HepG2 (cell line): ENCODE results near the gene AEN. TPM values are rescaled to one million over a fixed set of nuclear protein-coding genes. Genes with fewer than 3 reads are reported as not detected.

Experiments used
- ATAC-seq: fragments of 200-7000 bp; cut with Tn5 transposase; 3 replicates; pipeline ENCODE4 v1.9.1; 2020; ENCODE audit warnings: mild to moderate bottlenecking, moderate library complexity
- BruUV-seq: library from RNA; stranded (reverse); fragments of 400-500 nt; replicated peaks from 2 replicates; lab custom pipeline; 2021; lab: Mats Ljungman, UMichigan
- CTCF ChIA-PET: fragments of 300-600 bp; formaldehyde crosslinking; extraction: SDS; loops from one replicate; lab custom pipeline; 2021; ENCODE audit warnings: low total read pairs, inconsistent platforms, low intra/inter-chr PET ratio; lab: Yijun Ruan, JAX
- POLR2A ChIA-PET: fragments of 350-600 bp; sonication (Branson Sonifier 250); formaldehyde crosslinking; loops from one replicate; lab custom pipeline; 2020; ENCODE audit warnings: antibody characterized with exemption, inconsistent platforms; lab: Yijun Ruan, JAX
- DNase-seq: peaks from one replicate; pipeline ENCODE4 v3.0.0-alpha.2; 2015; ENCODE audit warnings: low spot score
- FAIRE-seq: peaks from 3 replicates; lab custom pipeline; 2011; peaks lifted over from hg19 to GRCh38; lab: Jason Lieb, UNC
- H2AFZ ChIP-seq: one replicate; pipeline ENCODE4 v1.6.1; 2011; ENCODE audit warnings: low read length, inconsistent platforms
- H3K27ac ChIP-seq: fragments of 300-600 bp; 3 replicates; pipeline ENCODE4 v1.8.0; 2011; ENCODE audit warnings: mixed run types, mild to moderate bottlenecking, mixed read lengths, low read length, inconsistent platforms; ENCODE audit not compliant: insufficient read depth; ENCODE audit errors: extremely low read length
- H3K27me3 ChIP-seq, 2 experiments: fragments of 200-600 bp in 1 of 2; 2 replicates in 1 of 2; 3 replicates in 1 of 2; pipeline versions ENCODE4 v1.6.0 to v1.8.0; 2011; ENCODE audit warnings: low read length in 2 of 2, mild to moderate bottlenecking in 2 of 2, moderate library complexity in 2 of 2, inconsistent platforms in 1 of 2; ENCODE audit not compliant: insufficient read depth in 2 of 2, control insufficient read depth in 1 of 2
- H3K36me3 ChIP-seq, 2 experiments: fragments of 200-600 bp in 1 of 2; replicated peaks in 1 of 2; 2 replicates in 1 of 2; 3 replicates in 1 of 2; pipeline versions ENCODE4 v1.5.1 to v1.8.0; 2011; ENCODE audit warnings: low read length in 2 of 2, inconsistent platforms in 1 of 2; ENCODE audit not compliant: insufficient read depth in 2 of 2, control insufficient read depth in 1 of 2
- H3K4me1 ChIP-seq: 2 replicates; pipeline ENCODE4 v1.5.1; 2012; ENCODE audit warnings: low read length, inconsistent platforms; ENCODE audit not compliant: insufficient read depth
- H3K4me2 ChIP-seq: 2 replicates; pipeline ENCODE4 v1.6.0; 2011; ENCODE audit warnings: low read depth, low read length, inconsistent platforms
- H3K4me3 ChIP-seq, 3 experiments: fragments of 200-600 bp in 1 of 3; sonication (generic), shearing (Covaris generic) in 1 of 3; replicated peaks in 1 of 3; 2 replicates each; pipeline ENCODE4 v1.5.1; 2011 to 2016; ENCODE audit warnings: low read length in 3 of 3, inconsistent platforms in 2 of 3, low read depth in 2 of 3, mild to moderate bottlenecking in 2 of 3, control low read depth in 1 of 3, mixed read lengths in 1 of 3; ENCODE audit not compliant: insufficient read depth in 1 of 3
- H3K79me2 ChIP-seq: one replicate; pipeline ENCODE4 v1.6.1; 2011; ENCODE audit warnings: low read length, inconsistent platforms; ENCODE audit not compliant: insufficient read depth
- H3K9ac ChIP-seq: 2 replicates; pipeline ENCODE4 v1.6.0; 2011; ENCODE audit warnings: mild to moderate bottlenecking, low read depth, low read length, inconsistent platforms; ENCODE audit not compliant: insufficient read depth
- H3K9me3 ChIP-seq: 2 replicates; pipeline ENCODE4 v1.5.1; 2012; ENCODE audit warnings: mild to moderate bottlenecking, low read length
- H4K20me1 ChIP-seq: 2 replicates; pipeline ENCODE4 v1.6.0; 2011; ENCODE audit warnings: inconsistent platforms, mild to moderate bottlenecking, low read length, moderate library complexity; ENCODE audit not compliant: insufficient read depth
- DR1 ChIP-seq: sonication (generic); formaldehyde crosslinking; IDR thresholded peaks from 2 replicates; pipeline ENCODE4 v1.8.0; 2021; ENCODE audit warnings: mild to moderate bottlenecking, missing genetic modification reagents, inconsistent platforms
- MIER3 ChIP-seq: IDR thresholded peaks from 2 replicates; pipeline ENCODE4 v1.6.1; 2016; ENCODE audit warnings: missing compliant biosample characterization, borderline replicate concordance
- POGZ ChIP-seq: sonication (generic); formaldehyde crosslinking; IDR thresholded peaks from 2 replicates; pipeline ENCODE4 v1.4.0; 2020; ENCODE audit warnings: mild to moderate bottlenecking, missing genetic modification reagents
- SIN3B ChIP-seq: fragments of 150-350 bp; IDR thresholded peaks from 2 replicates; pipeline ENCODE4 v1.6.1; 2014; ENCODE audit warnings: low read length
- TEAD3 ChIP-seq: optimal IDR thresholded peaks from 2 replicates; pipeline ENCODE3; 2016; ENCODE audit warnings: borderline replicate concordance
- ZFY ChIP-seq: sonication (generic); formaldehyde crosslinking; IDR thresholded peaks from 2 replicates; pipeline ENCODE4 v1.4.0; 2020; ENCODE audit warnings: missing genetic modification reagents
- ZNF556 ChIP-seq: sonication (generic); formaldehyde crosslinking; IDR thresholded peaks from 2 replicates; pipeline ENCODE4 v1.4.0; 2020; ENCODE audit warnings: mild to moderate bottlenecking, missing genetic modification reagents, borderline replicate concordance
- WGBS: methylation state at CpG from one replicate; pipeline ENCODE4 v1.1.6; 2017; ENCODE audit warnings: low lambda C conversion rate; 5-methylcytosine and 5-hydroxymethylcytosine counted together
- in situ Hi-C: cut with HindIII; loops from 2 replicates; pipeline ENCODE4 v1.10.0; 2017; ENCODE audit warnings: low pct_unique_long_range_greater_than_20kb; ENCODE audit not compliant: extremely low pct_ligation_motif_present
- intact Hi-C: fragments of 100-400 bp; cut with micrococcal nuclease; formaldehyde crosslinking; loops from one replicate; pipeline ENCODE4 v1.10.0; 2022; ENCODE audit not compliant: unreplicated experiment
- polyA plus RNA-seq, 8 experiments: library from polyadenylated mRNA; depleted of rRNA in 3 of 8; stranded (reverse) in 7 of 8; unstranded in 1 of 8; fragments of >200 nt; fragmentation: Illumina TruSeq in 4 of 8; extraction: Trizol in 4 of 8; gene quantifications; 2 replicates each; pipeline versions ENCODE4 v1.2.1 to v1.2.3, GENCODE V29; 2011 to 2016; ENCODE audit warnings: low read depth in 4 of 8, missing spikeins in 1 of 8, mixed read lengths in 1 of 8; ENCODE audit not compliant: insufficient read depth in 1 of 8
- total RNA-seq, 5 experiments: library from RNA; depleted of rRNA; stranded (reverse); fragments of >200 nt; fragmentation: Illumina TruSeq; extraction: Trizol; gene quantifications; 2 replicates each; pipeline ENCODE4 v1.2.3, GENCODE V29; 2016; ENCODE audit warnings: low read depth in 1 of 5
- TF ChIP-seq, protein P1 (sequence below): sonication (generic); formaldehyde crosslinking; conservative IDR thresholded peaks from 2 replicates; pipeline ENCODE4 v1.4.0; 2020; ENCODE audit warnings: missing genetic modification reagents
- TF ChIP-seq, protein P2 (sequence below): sonication (generic); formaldehyde crosslinking; IDR thresholded peaks from 2 replicates; pipeline ENCODE4 v1.4.0; 2020; ENCODE audit warnings: missing genetic modification reagents
- TF ChIP-seq, protein P3 (sequence below): IDR thresholded peaks from 2 replicates; pipeline ENCODE4 v1.6.1; 2012; ENCODE audit warnings: inconsistent platforms
- TF ChIP-seq, protein P4 (sequence below): sonication (generic); formaldehyde crosslinking; IDR thresholded peaks from 2 replicates; pipeline ENCODE4 v1.5.1; 2020; ENCODE audit warnings: mild to moderate bottlenecking, missing genetic modification reagents, moderate library complexity
- TF ChIP-seq, protein P5 (sequence below): sonication (generic); formaldehyde crosslinking; IDR thresholded peaks from 2 replicates; pipeline ENCODE4 v1.9.0; 2022; ENCODE audit warnings: missing genetic modification reagents, mild to moderate bottlenecking, borderline replicate concordance

Gene AEN
- total and polyA plus RNA-seq, 2 of the 13 experiments (the other 11 are each of a cell fraction or from before 2014, with no cell fraction given): 51.3 to 118 TPM

DNA sequence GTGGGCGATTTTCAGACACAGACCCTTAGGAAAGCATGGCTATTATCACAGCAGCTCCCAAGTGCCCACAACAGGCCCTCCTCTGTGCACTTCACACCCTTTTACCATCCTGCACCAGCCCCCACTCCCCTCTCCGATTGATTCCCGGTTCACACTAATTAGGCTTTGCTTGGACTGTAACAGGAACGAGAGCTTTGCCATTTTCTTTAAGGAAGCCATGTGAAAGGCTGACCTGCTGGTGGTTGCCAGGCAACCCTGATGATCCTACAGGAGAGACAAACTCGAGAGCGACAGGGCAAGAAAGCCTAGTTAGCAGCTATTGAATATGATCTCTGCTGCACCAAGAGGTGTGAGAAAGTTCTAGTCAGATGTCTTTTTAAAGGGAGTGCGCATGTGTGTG lies 46.5 kb upstream of the AEN start (continued):
- TF ChIP-seq, protein P1, sequence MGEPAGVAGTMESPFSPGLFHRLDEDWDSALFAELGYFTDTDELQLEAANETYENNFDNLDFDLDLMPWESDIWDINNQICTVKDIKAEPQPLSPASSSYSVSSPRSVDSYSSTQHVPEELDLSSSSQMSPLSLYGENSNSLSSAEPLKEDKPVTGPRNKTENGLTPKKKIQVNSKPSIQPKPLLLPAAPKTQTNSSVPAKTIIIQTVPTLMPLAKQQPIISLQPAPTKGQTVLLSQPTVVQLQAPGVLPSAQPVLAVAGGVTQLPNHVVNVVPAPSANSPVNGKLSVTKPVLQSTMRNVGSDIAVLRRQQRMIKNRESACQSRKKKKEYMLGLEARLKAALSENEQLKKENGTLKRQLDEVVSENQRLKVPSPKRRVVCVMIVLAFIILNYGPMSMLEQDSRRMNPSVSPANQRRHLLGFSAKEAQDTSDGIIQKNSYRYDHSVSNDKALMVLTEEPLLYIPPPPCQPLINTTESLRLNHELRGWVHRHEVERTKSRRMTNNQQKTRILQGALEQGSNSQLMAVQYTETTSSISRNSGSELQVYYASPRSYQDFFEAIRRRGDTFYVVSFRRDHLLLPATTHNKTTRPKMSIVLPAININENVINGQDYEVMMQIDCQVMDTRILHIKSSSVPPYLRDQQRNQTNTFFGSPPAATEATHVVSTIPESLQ (CRISPR knock-in tag): no peak
- TF ChIP-seq TEAD3 (no peak), MIER3 (CRISPR knock-in tag) (no peak), DR1 (CRISPR knock-in tag) (no peak), SIN3B (no peak), ZFY (CRISPR knock-in tag) (no peak)
- TF ChIP-seq, protein P2, sequence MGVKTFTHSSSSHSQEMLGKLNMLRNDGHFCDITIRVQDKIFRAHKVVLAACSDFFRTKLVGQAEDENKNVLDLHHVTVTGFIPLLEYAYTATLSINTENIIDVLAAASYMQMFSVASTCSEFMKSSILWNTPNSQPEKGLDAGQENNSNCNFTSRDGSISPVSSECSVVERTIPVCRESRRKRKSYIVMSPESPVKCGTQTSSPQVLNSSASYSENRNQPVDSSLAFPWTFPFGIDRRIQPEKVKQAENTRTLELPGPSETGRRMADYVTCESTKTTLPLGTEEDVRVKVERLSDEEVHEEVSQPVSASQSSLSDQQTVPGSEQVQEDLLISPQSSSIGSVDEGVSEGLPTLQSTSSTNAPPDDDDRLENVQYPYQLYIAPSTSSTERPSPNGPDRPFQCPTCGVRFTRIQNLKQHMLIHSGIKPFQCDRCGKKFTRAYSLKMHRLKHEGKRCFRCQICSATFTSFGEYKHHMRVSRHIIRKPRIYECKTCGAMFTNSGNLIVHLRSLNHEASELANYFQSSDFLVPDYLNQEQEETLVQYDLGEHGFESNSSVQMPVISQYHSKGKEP: no peak
- TF ChIP-seq, protein P3, sequence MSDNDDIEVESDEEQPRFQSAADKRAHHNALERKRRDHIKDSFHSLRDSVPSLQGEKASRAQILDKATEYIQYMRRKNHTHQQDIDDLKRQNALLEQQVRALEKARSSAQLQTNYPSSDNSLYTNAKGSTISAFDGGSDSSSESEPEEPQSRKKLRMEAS: no peak
- TF ChIP-seq, all 625 proteins: peak for 0

DNA sequence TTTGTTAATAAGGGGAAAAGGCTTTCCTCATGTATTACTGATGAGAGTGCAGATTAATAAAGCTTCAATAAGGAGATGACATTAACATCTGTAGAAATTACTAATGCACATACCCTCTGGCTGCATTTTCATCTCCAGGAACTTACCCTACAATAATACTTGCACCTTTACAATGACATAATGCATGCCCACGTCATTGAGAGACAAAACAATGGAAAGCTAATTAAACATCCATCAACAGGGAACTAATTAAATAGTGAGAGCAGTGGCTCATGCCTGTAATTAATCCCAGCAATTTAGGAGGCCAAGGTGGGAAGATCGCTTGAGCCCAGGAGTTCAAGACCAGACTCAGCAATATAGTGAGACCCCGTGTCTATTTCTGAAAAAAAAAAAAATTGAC lies 41.8 kb upstream of the AEN start:
- DNase-seq: no peak
- no peak for ATAC-seq
- Histone ChIP-seq H3K9me3 (no peaks in the 10 kb centered on the region), H3K4me3 (no peak overlapping the region), H3K27ac (no peak overlapping the region), H3K9ac (no peak overlapping the region), H3K4me2 (no peak overlapping the region), H3K36me3 (no peaks in the 10 kb centered on the region), H2AFZ (no peak overlapping the region), H3K79me2 (no peaks in the 10 kb centered on the region), H4K20me1 (no peaks in the 10 kb centered on the region), H3K4me1 (no peaks in the 10 kb centered on the region), H3K27me3 (peaks cover 0 to 12% of the 10 kb centered on the region in 2 experiments; a peak in 1 of 5 replicates)
- ChIA-PET CTCF (no interaction called here), POLR2A (no interaction called here)
- BruUV-seq: no TSS peak
- in situ Hi-C loops (no loop called here), intact Hi-C loops (no loop called here)
- WGBS: 15% methylated on average over 3 of the region's 3 CpGs
- FAIRE-seq: no peak
- TF ChIP-seq ZNF556 (no peak), POGZ (no peak)
- TF ChIP-seq, protein P4, sequence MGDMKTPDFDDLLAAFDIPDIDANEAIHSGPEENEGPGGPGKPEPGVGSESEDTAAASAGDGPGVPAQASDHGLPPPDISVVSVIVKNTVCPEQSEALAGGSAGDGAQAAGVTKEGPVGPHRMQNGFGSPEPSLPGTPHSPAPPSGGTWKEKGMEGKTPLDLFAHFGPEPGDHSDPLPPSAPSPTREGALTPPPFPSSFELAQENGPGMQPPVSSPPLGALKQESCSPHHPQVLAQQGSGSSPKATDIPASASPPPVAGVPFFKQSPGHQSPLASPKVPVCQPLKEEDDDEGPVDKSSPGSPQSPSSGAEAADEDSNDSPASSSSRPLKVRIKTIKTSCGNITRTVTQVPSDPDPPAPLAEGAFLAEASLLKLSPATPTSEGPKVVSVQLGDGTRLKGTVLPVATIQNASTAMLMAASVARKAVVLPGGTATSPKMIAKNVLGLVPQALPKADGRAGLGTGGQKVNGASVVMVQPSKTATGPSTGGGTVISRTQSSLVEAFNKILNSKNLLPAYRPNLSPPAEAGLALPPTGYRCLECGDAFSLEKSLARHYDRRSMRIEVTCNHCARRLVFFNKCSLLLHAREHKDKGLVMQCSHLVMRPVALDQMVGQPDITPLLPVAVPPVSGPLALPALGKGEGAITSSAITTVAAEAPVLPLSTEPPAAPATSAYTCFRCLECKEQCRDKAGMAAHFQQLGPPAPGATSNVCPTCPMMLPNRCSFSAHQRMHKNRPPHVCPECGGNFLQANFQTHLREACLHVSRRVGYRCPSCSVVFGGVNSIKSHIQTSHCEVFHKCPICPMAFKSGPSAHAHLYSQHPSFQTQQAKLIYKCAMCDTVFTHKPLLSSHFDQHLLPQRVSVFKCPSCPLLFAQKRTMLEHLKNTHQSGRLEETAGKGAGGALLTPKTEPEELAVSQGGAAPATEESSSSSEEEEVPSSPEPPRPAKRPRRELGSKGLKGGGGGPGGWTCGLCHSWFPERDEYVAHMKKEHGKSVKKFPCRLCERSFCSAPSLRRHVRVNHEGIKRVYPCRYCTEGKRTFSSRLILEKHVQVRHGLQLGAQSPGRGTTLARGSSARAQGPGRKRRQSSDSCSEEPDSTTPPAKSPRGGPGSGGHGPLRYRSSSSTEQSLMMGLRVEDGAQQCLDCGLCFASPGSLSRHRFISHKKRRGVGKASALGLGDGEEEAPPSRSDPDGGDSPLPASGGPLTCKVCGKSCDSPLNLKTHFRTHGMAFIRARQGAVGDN (CRISPR knock-in tag): no peak
- TF ChIP-seq, protein P5, sequence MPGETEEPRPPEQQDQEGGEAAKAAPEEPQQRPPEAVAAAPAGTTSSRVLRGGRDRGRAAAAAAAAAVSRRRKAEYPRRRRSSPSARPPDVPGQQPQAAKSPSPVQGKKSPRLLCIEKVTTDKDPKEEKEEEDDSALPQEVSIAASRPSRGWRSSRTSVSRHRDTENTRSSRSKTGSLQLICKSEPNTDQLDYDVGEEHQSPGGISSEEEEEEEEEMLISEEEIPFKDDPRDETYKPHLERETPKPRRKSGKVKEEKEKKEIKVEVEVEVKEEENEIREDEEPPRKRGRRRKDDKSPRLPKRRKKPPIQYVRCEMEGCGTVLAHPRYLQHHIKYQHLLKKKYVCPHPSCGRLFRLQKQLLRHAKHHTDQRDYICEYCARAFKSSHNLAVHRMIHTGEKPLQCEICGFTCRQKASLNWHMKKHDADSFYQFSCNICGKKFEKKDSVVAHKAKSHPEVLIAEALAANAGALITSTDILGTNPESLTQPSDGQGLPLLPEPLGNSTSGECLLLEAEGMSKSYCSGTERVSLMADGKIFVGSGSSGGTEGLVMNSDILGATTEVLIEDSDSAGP: no peak
